Activated CD4-positive, CD25-positive, alpha-beta regulatory T cell (primary cell): Measurements from ENCODE around the gene PHF21A.

ENCODE experiments used
- DNase-seq, 4 experiments: peaks; one replicate each; lab custom pipeline; 2025; lab: John Stamatoyannopoulos, UW

PHF21A gene

DNA sequence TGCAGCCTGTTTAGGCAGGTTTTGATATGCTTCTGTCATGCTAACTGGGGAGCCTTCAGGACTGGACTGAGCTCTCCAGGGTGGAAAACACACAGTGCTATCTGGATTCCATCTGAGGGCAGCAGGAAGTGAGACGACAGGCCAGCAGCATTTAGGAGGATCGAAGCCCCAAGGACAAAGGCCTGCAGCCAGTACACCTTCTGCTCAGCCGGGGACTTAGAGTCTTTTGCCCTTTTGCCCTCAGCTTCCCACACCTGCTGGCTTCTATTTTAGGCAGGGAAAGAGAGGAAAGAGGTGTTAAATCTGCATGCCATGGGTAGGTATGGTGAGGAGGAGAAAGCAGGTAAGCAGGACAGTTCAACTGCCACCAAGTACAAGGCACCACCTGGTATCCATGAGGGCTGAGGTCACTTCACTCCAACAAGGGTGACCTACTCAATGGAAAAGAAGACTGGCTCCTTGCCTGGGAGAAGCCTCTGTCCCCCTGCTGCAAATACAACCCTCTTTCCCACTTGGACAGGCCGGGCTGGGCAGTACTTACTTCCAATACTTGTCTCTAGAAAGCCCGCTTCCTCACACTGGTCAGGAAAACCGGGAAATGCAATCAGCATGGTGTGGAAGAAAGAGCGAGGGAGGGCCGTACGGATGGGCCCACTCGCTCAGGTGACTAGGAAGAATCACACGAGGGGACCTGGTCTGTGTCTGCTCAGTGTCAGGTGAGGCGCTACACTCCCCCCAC is 186.5 kb downstream of the PHF21A start:
- DNase-seq, result no peak

DNA sequence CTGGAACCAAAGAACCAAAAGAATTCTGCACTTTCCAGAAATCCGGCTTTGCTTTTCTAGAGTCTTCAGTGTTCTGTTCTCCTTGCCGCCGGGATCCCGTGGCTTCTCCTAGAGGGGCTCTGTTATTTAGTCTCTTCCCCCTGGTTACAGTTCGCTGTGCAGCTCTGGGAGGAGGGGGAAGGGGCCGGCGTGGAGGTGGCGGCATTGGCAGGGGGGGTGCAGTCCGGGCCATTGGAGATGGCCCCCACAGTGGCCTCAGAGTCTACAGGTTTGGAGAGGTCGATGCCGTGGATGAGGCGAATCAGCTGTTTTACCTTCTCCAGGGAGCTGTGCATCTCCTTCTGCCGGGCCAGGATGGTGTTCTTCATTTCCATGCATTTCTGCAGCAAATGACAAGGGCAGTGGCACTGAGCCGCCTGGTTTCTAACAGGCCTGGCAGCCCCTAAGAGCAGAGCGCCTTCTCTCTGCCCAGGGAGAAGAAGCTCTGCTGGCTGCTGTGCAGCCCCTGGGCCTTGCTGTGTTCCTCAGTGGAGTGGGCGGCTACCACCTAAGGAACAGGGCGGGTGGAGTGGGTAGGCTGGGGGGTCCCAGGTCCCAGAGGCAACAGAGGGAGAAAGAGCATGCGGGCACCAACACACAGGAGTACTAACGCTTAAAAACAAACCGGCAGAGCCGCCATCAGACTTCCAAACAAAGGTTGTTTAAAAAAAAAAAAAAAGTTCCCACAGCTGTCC is 187.2 kb downstream of the PHF21A start:
- DNase-seq, result no peak

DNA sequence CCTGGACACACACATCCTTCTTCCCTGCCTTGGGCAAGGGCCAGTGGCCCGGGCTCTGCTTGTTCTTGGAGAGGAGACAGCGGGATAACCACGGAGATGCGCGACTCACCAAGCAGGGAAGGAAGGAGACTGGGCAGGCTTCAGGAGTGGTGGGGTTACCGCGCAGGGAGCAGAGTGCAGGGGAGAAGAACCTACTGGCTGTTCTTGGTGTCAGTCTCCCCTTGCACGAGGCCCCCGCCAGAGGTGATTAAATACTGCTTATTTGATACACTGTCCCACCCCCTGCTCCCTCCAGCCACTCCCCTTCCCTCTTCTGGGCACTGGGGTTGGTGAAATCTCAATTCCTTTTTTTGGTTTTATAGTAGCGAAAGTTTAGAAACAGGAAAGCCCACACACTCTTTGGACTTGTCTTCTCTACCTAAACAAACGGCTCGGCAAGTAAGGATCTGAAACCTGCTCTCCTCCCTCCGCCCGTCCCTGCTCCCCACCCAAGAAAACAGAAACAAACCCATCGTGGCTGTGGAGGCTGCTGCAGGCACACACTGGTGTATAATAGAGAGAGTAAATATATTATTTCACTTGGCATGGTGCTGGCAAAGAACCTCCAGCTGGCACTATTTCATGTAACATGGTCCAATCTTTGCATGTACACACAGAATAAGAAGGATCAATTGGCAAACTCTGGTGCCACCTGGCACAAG is 188.0 kb downstream of the PHF21A start:
- no peak for DNase-seq

DNA sequence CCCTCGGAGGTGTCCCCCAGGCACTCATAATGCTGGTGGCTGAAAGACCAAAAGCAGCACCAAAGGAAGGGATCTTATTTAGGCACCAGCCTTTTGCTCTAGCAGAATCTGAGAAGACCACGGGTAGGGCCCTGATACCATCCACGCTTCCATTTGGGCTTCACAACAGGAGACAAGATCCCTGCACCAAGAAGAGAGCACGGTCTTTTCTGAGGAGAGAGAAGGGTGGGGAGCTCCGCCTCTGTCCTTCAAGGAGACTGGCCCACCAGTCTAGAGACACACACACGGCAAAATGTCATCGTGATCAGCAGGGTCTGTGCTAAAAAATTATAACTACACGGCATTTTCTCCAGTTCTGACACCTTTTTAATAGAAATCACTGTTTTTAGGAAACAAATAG is 189.0 kb downstream of the PHF21A start:
- no peak for DNase-seq

DNA sequence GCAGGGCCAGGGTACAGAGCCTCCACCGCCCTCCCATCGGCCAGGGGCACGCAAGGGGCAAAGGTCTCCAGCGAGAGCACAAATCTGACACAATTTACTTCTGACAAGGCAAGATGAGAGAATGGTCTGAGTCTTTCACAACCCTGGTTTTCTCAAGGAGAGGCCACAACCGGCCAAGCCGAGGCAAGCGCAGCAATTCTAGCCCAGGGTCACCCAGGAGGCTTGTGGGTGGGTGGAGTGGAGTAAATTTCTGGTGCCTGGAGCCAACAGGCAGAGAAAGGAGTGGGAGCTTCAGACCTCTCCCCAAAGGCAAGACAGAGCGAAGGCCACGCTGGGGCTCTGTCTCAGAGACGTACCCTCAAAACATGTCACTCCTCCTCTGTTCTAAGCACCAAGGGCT is 189.5 kb downstream of the PHF21A start:
- no peak for DNase-seq

DNA sequence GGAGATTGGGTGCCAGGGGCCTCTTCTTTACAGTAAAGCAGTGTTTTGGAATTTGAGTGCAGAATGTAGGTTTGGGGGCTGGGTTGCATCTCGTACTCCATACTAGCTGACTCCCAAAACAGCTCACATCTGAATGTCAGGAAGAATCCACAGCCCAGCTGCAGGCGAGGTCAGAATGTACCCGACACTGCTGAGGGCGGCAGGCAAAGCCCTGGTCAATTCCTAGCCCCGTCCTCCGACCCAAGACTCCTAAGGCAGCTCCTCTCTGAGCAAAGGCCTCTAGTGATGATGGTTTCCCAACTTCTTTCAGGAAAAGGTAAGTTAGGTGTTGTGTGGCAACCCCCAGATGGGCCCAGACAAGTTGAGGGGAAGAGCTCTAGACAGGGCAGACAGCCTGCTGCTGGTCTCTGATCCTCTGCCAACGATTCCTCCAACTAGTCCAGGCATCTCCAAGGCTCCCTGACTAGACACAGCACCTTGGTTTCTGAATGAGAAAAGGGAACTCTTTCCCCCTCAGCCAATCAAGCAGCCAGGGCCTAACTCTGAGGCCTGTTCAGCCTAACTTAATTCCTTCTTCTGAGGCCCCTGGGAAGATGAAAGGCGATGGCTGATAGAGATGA is 190.2 kb downstream of the PHF21A start:
- DNase-seq, result no peak

DNA sequence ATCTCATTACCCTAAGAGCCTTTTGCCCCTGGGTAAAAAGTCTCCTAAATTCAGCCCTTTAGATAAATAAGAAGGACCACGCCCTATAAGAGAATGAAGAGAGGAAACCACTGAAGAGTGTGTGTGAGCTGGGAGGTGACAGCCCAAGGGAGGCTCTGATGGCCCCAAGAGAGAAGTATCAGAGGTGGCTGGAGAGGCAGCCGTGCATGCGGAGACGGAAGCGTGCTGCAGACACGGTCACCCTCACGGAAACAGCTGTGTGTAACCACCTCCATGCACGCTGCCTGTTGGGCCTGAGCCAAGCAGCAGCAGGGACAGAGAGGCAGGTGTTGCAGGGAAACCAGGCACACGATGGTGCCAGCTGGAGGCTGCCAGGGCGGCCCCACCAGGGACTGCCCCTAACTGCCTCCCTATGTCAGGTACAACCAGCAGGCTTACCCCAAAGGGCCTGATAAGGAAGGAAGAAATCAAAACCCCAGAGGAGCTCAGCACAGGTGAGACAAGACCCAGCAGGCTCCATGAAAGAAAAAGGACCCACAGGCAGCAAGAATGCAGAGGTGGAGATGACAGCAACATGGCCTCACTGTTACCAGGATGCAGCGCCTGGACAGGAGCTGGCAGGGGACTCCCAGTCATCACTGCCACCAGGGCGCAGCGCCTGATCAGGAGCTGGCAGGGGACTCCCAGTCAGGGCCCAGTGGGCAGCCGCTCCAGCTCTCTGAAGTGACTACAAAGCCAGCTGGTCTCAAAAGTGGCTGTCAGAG is 191.0 kb downstream of the PHF21A start:
- DNase-seq, result no peak

DNA sequence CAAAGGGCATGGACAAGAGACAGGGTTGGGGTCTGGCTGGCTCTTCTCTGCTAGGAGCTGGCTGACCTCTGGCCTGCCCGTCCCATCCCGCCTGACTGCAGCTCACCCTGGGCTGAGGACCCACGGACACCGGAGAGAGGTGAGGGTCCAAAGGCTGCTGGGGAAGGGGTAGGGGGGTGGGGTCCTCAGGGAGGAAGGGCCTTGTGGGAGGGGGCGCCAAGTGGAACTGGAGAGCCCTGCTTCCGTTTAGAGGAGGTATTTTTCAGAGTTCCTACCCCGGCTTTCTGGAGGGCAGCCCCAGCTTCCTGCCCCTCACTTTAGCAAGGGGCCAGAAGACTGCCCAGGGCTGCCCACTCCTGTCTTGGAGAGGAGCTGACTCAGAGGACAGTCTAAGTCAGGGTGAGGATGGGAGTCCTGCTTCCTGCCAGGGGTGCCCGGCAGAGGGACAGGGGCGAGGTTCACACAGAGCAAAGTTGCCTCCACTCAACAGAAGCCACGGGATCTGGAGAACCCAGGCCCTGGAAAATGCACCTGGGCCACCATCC is 191.7 kb downstream of the PHF21A start:
- no peak for DNase-seq

DNA sequence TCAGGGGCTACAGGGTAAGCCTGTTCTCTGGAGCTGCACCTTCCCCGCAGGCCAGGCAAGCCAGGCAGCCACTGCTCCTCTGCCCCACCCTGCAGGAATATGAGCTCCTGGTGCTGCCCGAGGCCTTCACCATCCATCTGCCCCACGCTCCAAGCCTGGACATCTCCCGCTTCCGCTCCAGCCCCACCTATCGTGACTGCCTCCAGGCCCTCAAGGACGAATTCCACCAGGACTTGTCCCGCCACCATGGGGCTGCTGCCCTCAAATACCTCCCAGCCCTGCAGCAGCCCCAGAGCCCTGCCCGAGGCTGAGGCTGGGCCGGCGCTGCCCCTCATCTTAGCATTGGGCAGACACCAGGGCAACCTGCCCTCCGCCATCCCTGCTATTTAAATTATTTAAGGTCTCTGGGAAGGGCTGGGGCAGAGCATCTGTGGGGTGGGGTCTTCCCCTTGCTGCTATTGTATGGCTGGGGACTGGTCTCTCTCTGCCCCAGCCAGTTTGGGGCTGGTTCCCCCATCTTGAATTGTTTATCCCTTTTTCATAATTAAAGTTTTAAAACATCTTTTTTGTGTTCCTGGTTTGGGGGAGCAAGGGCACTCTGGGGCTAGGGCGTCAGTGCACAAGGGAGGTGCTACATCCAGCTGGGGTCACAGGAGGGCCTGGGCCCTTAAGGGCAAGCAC is 192.6 kb downstream of the PHF21A start:
- DNase-seq, result no peak

DNA sequence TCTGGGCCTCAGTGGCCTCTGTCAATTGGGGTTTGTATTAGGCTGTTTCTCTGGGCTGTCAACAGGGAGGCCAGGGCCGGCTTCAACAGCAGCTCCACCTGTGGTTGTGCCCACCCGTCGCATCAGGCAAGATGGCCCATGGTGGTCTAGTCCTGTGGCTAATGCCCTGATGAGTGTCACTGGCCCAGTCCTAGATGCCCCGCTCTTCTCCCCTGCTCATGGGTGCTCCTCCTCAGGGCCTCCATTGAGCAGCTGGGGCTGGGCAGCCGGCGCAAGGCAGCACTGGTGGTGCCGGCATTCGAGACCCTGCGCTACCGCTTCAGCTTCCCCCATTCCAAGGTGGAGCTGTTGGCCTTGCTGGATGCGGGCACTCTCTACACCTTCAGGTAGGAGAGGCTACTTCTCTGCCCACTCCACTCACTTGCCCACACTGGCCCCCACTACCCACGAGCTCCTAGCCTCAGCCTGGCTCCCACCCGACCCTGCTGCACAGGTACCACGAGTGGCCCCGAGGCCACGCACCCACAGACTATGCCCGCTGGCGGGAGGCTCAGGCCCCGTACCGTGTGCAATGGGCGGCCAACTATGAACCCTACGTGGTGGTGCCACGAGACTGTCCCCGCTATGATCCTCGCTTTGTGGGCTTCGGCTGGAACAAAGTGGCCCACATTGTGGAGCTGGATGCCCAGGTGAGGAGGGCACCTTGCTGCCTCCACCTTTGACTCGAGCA is 193.4 kb downstream of the PHF21A start:
- DNase-seq, result no peak

DNA sequence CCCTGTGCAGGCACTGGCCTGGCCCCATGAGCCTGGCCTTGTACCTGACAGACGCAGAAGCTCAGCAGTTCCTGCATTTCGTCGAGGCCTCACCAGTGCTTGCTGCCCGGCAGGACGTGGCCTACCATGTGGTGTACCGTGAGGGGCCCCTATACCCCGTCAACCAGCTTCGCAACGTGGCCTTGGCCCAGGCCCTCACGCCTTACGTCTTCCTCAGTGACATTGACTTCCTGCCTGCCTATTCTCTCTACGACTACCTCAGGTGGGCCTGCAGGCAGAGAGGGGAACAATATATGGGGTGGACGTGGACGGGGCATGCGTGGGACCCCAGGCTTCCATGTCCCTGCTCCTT is 193.9 kb downstream of the PHF21A start:
- no peak for DNase-seq

DNA sequence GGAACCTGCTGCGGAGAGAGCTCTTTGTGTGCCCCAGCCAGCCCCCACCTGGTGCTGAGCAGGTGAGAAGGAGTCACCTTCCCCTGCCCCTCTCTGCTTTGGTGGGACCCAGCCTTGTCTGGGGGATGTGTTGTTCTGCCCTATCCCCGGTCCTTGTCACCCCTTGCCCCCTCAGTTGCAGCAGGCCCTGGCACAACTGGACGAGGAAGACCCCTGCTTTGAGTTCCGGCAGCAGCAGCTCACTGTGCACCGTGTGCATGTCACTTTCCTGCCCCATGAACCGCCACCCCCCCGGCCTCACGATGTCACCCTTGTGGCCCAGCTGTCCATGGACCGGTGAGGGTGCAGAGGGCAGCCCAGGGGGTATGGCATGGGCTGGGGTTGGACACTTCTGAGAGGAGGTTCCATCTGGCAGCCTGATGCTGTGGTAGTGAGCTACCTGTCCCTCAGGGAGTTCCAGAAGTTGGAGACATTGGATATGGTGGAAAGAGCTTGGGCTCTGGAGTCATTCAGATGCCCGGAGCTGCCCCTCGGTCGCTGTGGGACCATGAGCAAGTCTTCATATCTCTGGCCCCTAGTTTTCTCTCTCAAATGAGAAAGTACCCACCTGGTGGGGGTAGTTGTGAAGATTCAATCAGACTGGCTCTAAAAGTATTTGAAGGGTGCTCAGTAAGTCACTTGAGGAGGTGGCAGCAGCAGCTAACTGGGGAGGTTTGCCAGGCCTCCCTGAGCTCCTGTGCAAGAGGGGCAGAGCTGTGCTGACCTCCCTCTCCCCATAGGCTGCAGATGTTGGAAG is 194.5 kb downstream of the PHF21A start:
- DNase-seq, result no peak

DNA sequence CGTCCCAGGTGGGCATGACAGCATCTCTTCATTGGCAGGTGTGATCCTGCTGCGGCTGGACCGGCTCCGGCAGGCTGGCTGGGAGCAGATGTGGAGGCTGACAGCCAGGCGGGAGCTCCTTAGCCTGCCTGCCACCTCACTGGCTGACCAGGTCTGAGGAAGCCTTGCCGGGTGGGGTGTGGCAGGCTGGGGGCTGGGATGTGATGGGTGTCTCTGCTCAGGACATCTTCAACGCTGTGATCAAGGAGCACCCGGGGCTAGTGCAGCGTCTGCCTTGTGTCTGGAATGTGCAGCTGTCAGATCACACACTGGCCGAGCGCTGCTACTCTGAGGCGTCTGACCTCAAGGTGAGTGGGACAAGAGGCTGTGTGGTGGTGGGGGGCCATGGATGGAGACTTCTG is 195.3 kb downstream of the PHF21A start:
- no peak for DNase-seq

DNA sequence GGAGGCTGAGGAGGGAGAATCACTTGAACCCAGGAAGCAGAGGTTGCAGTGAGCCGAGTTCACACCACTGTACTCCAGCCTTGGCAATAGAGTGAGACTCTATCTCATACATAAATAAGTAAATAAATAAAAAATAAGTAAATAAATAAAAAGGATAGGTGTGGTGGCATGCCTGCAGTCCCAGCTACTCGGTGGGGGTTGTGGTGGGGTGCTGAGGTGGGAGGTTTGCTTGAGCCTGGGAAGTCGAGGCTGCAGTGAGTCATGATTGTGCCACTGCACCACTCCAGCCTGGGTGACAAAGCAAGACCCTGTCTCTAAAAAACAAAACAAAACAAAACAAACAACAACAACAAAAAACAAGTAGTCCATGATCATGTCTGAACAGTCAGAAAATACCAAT is 195.7 kb downstream of the PHF21A start:
- DNase-seq, result no peak

DNA sequence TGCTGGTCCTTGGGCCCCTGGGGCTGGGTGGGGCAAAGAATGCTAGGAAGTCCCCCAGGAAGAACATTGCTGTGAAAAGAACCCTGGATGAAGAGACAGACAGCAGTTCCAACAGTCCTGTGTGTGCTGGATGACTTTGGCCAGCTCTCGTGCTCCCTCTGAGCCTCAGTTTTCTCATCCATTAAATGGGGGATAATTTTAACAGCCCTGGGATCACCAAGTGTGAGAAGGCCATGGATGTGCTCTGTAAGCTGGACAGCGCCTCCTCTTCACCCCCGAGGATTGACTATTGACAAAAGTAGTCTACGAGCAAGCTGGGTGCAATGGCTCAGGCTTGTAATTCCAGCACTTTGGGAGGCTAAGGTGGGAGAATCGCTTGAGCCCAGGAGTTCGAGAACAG is 196.3 kb downstream of the PHF21A start:
- DNase-seq, result no peak

DNA sequence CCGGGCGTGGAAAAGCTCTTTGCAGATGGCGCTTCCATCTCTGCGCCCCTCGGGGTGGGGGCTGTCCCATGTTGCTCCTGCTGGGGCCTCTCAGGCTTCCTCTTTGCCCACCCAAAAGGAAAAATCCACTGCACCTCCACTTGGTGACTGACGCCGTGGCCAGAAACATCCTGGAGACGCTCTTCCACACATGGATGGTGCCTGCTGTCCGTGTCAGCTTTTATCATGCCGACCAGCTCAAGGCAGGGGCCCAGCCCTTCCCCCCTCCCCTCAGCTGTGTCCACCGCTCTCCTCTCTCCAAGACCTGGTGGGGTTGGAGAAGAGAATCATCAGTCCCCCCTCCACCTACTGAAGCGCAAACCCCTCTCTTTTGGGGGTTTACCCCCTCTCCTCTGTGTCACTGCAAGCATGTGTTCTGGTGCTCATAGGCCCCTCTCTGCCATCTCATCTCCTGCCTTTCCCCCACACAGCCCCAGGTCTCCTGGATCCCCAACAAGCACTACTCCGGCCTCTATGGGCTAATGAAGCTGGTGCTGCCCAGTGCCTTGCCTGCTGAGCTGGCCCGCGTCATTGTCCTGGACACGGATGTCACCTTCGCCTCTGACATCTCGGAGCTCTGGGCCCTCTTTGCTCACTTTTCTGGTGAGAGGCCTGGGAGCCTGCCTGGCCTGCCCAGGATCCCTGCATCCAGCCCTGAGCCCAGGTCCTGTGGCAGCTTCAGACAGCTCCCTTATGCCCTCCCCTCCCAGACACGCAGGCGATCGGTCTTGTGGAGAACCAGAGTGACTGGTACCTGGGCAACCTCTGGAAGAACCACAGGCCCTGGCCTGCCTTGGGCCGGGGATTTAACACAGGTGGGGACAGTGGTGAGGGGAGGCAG is 197.0 kb downstream of the PHF21A start:
- no peak for DNase-seq

DNA sequence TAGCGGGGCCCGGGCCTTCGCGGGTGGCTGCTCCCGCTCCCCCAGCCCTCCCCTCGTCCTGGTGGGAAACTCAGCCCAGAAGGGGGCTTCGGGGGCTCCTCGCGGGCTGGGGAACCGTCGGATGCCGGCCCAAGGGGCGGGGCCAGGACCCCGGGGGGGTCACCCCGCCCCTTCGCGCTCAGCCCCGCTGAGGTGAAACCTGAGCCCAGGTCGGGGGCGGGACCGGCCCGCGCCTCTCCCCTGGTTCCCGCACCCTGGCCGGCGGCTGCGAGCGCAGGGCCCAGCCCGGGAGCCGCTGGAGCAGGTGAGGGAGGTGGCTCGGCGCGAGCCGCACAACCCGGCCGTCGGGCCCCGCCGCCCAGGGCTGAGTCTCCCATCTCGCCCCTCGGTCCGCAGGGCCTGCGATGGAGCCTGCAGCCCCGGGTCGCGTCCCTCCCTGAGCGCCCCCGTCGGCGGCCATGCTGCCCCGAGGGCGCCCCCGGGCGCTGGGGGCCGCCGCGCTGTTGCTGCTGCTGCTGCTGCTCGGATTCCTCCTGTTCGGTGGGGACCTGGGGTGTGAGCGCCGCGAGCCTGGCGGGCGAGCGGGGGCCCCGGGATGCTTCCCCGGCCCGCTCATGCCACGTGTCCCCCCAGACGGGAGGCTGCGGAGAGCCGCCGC is 198.7 kb downstream of the PHF21A start, which contains the start of gene LARGE2:
Gene LARGE2, plus strand, starts transcription at position 232 of the 658 bp plus-strand sequence. Its CDS starts 227 bp downstream, at position 459.
- DNase-seq, result no peak
